Measurements from ENCODE around the gene RNF151.

DNA sequence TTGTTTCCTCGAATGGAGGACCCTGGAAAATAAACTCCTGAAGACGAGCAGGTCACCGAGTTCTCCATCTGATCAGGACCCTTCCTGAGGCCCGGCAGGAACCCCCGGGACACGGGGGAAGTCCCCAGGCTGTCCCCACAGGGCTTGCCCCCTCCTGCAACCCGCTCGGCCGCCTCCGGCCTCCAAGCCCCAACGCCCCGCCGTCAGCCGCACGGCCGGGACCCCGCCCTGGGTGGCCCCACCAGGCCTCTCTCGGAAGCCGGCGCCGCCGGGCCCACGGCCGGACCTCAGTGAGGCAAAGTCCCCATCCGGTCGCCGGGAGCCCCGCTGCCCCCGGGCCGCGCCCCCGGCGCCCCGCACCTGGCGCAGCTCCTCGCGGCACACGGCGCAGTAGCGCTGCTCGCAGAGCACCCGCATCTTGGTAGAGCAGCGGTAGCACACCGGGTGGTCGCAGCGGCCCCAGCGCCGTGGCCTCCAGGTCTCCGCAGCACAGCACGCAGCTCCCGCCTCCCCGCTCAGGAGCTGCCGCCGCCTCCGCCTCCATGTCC lies 42.6 kb downstream of the RNF151 start:
- TF ChIP-seq, protein P1, sequence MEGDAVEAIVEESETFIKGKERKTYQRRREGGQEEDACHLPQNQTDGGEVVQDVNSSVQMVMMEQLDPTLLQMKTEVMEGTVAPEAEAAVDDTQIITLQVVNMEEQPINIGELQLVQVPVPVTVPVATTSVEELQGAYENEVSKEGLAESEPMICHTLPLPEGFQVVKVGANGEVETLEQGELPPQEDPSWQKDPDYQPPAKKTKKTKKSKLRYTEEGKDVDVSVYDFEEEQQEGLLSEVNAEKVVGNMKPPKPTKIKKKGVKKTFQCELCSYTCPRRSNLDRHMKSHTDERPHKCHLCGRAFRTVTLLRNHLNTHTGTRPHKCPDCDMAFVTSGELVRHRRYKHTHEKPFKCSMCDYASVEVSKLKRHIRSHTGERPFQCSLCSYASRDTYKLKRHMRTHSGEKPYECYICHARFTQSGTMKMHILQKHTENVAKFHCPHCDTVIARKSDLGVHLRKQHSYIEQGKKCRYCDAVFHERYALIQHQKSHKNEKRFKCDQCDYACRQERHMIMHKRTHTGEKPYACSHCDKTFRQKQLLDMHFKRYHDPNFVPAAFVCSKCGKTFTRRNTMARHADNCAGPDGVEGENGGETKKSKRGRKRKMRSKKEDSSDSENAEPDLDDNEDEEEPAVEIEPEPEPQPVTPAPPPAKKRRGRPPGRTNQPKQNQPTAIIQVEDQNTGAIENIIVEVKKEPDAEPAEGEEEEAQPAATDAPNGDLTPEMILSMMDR (CRISPR knock-in tag; IDR thresholded peaks at IDR 0.05), result no peak
- no peak for TF ChIP-seq ZNF274 (CRISPR knock-in tag; IDR thresholded peaks at IDR 0.05)
- TF ChIP-seq, protein P2, sequence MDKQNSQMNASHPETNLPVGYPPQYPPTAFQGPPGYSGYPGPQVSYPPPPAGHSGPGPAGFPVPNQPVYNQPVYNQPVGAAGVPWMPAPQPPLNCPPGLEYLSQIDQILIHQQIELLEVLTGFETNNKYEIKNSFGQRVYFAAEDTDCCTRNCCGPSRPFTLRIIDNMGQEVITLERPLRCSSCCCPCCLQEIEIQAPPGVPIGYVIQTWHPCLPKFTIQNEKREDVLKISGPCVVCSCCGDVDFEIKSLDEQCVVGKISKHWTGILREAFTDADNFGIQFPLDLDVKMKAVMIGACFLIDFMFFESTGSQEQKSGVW (CRISPR knock-in tag; IDR thresholded peaks at IDR 0.05; ENCODE audit: borderline replicate concordance), result no peak
- TF ChIP-seq HMG20B (CRISPR knock-in tag; conservative IDR thresholded peaks at IDR 0.05), result no peak
- no peak for TF ChIP-seq HOXA5 (CRISPR knock-in tag; IDR thresholded peaks at IDR 0.05)
- TF ChIP-seq ZBTB49 (CRISPR knock-in tag; IDR thresholded peaks at IDR 0.05; ENCODE audit: borderline replicate concordance), result no peak
- no peak for TF ChIP-seq STAT5B (CRISPR knock-in tag; IDR thresholded peaks at IDR 0.05)
- TF ChIP-seq ZNF652 (CRISPR knock-in tag; IDR thresholded peaks at IDR 0.05; ENCODE audit: borderline replicate concordance, low read depth), result no peak

All from HepG2 (cell line).